Breast epithelium (tissue), 3 donors: ENCODE results near the gene SLC44A1.

Experiments
- POLR2A ChIP-seq: fragments of 450-650 bp; IDR thresholded peaks from one replicate; pipeline ENCODE4 v1.6.1; 2016; ENCODE audit warnings: antibody characterized with exemption, mild to moderate bottlenecking, moderate library complexity
- TF ChIP-seq, protein P1 (sequence below), 3 donors: fragments of 450-650 bp; IDR thresholded peaks; one replicate each; pipeline ENCODE4 v1.5.1; 2016 to 2017; ENCODE audit warnings: antibody characterized with exemption in 3 of 3, mild to moderate bottlenecking in 3 of 3, moderate library complexity in 3 of 3

DNA sequence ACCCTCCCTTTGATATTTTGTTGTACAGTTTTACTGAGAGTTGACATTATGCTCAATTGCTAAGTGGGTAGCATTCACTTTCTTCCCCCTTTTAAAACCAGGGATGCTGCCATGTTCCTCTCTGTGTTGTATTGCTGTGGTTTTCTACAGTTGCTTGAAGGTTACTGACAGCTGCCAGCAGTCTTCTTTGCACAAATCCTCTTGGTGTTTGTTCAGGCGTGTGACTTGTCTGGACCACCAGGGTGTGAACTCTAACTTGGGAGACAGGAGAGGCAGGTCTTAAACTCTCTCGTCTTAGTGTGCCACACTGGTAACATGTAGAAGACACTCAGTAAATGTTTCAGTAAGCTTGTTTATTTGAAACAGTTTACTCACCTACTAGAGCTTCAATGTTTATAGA is 25.1 kb downstream of the SLC44A1 start:
- TF ChIP-seq, protein P1, sequence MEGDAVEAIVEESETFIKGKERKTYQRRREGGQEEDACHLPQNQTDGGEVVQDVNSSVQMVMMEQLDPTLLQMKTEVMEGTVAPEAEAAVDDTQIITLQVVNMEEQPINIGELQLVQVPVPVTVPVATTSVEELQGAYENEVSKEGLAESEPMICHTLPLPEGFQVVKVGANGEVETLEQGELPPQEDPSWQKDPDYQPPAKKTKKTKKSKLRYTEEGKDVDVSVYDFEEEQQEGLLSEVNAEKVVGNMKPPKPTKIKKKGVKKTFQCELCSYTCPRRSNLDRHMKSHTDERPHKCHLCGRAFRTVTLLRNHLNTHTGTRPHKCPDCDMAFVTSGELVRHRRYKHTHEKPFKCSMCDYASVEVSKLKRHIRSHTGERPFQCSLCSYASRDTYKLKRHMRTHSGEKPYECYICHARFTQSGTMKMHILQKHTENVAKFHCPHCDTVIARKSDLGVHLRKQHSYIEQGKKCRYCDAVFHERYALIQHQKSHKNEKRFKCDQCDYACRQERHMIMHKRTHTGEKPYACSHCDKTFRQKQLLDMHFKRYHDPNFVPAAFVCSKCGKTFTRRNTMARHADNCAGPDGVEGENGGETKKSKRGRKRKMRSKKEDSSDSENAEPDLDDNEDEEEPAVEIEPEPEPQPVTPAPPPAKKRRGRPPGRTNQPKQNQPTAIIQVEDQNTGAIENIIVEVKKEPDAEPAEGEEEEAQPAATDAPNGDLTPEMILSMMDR (IDR thresholded peaks at IDR 0.05) = no peak
- no peak for TF ChIP-seq POLR2A
